Islet of Langerhans (tissue), 1 donor: Measurements from ENCODE around the gene ASNSD1.

ENCODE experiments used
- FAIRE-seq: peaks from one replicate; lab custom pipeline; 2011; peaks lifted over from hg19 to GRCh38; lab: Jason Lieb, UNC

Gene ASNSD1

DNA sequence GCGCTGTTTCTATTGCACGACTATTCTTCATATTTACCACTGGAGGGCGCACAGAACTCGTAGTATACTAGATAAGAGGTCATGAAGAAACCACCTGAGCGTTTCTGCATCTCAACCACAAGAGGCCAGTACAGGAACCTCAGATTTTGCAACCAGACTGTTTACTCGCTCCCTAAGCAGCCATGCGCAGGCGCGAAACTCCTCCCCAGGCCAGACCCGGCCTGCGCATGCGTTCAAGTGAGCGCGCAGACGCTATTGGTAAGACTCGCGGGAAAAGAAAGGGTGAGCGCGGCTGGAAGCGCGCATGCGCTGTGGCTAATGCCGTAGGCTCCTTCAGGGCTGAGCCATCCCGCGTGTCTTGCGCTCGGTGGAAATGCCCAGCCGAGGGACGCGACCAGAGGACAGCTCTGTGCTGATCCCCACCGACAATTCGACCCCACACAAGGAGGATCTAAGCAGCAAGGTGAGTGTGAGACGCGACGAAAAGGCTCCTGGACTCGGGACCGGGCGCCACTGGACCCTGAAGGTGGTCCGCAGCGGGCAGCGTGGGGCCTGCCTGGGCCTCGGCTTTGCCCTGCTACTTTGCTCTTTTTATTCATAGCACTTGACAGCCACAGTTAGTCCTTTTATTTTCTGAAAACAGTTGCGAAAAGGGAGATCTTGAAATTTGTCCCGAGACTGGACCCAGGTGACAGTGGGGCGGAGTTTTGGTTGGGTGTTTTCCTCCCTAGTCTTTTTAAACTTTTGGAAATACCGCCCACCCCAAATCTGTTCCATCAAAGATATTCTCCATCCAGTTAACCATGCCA lies at the start of gene ASNSD1:
Gene ASNSD1, plus strand, starts transcription at position 312 of the 809 bp plus-strand sequence. CDS start 4,674 bp downstream, outside the sequence.
- FAIRE-seq = peak; percentile 99

GRCh38 chr2:189613077-189613636 lies 48.1 kb upstream of the ASNSD1 start:
- FAIRE-seq = no peak

GRCh38 chr2:189613650-189614420 lies 47.4 kb upstream of the ASNSD1 start:
- no peak for FAIRE-seq

DNA sequence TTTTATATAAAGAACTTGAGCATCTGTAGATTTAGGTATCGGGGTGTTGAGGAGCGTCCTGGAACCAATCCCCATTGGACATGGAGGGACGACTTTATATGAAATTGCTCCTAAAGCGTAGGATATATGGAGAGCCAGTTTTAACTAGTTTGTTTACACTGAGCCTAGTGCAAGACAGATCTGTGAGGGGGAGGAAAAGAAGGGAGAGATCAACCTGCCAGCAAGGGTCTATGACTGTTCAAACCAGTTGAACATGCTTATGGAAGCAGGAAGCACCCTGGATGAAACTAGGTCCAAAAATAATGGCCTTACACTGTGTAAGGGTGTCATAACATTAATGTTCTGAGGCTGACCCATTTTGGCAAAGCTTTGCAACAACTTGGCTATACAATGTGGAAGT lies 46.7 kb upstream of the ASNSD1 start:
- FAIRE-seq = no peak

DNA sequence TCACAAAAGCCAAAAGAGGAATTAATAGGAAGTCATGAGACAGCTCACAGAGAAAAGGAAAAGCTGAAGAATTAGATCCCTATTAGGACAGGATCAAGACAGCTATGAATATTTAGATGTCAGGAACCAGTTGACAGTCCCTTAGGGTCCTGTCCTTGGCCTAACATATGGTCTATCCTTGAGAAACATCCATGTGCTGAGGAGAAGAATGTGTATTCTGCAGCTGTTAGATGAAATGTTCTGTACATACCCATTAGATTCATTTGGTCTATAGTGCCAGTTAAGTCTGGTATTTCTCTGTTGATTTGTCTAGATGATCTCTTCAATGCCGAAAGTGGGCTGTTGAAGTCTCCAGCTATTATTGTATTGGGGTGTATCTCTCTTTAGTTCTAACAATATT lies 43.1 kb upstream of the ASNSD1 start:
- no peak for FAIRE-seq

DNA sequence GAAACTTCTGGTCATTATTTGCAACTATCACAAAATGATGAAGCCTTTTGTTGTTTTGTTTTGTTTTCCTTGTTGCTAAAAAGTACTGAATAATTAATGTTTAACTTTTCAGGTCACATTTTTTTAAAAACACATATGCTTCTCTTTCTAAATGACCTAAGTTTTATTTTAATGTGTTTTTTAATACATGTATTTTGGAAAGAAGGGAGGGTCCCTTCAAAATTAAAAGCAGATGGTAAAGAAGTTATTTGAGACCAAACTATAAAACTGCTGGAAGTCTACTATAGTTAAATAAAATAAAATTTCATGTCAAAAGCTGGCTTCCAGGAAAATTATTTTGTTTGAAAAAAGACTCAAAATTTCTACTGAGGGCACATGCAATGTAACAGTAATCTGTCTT lies 39.5 kb upstream of the ASNSD1 start:
- FAIRE-seq = no peak

DNA sequence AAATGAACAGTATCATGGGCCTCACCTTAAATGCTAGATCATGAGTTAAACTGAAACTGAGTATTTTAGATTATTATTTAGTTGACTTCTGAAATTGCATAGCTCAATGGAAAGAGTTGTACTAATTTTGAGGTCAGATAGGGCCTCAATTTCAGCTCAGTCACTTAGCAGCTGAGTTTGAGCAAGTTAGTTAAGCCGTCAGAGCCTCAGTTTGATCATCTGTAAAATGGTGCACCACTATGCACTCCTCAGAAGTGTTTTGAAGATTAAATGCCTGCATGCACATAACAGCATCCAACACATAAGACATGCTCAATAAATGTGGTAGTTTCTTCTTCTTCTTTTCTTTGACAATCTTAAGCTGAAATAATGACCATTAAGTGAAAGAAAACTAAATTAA lies 38.2 kb upstream of the ASNSD1 start:
- FAIRE-seq = no peak

- FAIRE-seq = no peak
Observed at GRCh38 chr2:189624648-189625355, 36.5 kb upstream of the ASNSD1 start.

DNA sequence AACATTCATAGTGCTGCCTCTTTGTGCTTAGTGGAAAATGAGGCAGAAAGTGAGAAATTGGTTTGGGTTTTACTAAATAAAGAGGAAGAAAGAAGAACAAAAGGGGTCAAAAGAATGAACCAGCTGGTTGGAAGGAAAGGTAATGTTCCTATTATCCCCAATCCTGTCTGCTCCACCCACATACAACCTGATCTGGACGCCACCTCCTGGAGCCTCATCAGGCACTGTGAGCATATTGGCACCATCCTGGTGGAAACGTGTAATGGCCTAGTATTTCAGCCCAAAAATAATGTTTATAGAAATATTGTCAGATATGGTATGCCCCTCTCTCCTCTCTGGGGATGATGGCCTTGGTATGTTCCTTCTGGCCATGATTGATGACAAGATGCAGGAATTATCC lies 35.6 kb upstream of the ASNSD1 start:
- no peak for FAIRE-seq

DNA sequence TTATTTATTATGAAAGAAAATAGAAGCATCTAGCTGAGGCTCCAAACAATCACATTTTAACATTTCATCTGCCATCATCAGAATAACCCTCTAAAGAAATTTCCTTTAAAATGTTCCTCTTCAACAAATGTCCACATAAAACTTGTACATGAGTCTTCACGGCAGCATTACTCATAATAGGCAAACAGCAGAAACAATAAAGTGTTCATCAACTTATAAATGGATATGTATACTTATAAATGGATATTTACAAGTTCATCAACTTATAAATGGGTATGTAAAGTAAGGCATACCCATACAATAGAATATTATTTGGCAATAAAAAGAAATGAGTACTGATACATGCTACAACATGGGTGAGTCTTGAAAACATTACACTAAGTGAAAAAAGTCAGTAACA lies 33.5 kb upstream of the ASNSD1 start:
- no peak for FAIRE-seq

DNA sequence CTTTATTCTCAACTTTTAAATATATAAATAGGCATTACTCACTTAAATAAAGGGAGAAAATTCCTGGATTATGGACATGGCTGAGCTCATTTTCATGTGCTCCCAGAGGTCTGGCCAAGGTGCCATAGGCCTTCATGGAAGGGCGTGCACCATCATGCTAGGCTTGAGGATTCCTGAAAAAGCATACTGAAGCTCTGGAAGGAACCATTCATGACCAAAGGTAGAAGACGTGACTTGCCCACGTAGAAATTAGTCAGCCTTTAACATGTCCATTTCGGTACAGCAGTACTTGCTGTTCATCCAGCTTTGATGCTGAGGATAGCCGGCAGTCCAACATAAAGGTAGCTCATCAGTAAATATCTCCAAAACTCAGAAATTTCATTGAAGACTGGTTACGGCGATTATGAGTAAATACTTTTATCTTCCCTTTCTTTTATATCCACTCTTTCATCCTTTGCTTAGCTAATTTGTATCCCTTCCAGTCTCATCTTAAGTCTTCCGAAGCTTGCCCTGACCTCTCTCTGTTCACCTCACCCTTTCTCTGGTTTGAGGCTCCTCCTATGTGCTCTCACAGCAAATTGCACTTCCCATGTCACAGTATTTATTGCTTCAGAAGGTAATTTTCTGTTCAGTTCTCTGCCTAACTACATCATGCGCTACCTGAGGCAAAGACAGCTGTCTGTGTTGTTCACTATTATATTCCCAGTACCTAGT lies 32.3 kb upstream of the ASNSD1 start:
- no peak for FAIRE-seq

DNA sequence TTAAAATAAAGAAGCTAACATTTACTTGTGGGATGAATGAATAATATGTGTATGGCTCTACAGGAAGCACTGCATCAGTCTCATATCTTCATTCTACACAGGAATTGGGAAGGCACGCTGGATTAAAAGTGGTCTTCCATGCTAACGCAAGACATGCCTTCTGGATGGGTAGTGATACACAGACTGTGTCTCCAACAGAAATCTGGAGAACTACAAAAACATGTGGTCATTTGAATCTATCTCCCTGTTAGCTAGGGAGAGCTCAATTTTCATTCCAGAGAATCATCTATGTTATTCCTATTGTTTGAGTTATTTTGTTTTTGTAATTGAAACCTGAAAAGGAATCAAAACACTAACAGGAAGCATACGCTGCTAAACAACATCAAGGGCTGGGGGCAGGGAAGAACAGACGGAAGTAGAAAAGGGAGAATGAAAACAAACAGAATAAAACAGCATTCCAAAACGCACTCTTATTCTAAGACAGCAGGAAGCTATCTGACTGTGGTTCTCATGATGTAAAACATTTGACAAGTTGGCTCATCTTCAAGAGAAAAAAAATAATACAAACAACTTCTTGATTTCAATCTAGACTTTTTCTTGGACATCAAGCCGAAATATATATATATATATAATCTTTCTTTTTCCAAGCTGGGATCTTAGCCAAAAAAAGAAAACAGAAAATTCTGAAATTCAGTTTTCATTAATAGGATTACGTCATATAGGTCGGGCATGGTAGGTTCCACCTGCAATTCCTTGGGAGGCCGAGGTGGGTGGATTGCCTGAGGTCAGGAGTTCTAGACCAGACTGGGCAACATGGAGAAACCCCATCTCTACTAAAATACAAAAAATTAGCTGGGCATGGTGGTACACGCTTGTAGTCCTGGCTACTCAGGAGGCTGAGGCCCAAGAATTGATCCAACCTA lies 31.5 kb upstream of the ASNSD1 start:
- FAIRE-seq = no peak

DNA sequence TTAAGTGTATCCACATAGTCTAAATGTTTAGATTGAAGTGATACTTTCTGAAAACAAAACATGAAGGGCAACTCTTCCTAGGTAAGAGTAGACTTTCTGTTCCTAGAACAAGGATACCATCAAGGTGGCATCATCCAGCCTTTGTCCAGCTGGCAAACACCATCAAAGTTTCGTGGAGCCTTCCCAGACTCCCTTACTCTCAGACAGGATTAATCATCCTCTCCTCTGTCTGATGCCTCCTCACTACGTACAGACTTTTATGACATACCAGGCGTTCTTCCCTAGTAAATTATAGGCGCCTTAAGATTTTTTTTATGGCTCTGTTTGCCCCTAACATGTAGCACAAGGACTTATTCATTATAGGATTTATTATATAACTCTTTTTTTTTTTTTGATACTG lies 29.4 kb upstream of the ASNSD1 start:
- no peak for FAIRE-seq

DNA sequence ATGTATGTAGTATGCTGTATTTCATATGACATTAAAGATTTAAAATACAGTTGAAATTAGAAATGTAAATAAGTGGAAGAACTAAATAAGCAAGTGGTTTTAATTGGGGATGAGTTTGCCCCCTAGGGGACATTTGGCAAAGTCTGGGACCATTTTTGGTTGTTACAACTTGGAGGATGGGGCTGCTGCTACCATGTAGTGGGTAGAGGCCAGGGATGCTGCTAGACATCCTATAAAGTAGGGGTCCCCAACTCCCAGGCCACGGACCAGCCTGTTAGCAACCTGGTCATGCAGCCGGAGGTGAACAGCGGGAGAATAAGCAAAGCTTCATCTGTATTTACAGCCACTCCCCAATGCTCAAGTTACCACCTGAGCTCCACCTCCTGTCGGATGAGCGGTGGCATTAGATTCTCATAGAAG lies 27.9 kb upstream of the ASNSD1 start:
- no peak for FAIRE-seq

- no peak for FAIRE-seq
Observed at GRCh38 chr2:189635353-189635752, 25.9 kb upstream of the ASNSD1 start.

DNA sequence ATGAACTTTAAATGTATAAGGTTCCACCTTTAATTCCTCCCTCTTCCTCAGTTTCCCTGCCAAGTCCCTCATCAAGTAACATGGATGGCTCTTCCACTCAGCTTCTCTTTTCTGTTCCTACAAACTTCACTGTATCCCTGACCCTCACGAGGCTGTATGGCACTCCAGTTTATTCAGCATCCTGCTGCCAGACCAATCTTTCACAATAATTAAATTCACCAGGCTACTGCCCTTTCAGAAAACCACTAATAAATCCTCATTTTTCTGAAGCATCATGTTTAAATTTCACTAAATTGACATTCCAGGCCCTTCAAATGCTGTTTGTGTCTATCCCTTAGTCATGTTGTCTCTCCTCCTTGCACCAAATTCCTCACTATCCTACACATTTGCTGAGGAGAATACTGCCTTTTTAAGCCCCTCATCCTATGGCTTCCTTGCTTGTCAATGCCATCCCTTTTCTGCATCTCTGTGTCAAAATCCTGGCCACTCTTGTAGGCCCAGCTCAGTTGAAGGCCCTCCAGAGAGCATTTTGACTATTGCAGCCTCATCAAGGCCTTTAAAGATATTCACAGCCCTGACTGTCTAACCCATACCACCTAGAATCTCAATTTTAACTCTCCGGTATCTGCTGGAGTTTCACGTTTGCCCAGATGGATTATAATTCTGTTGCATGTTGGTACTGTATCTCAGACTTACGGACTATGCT lies 22.8 kb upstream of the ASNSD1 start:
- FAIRE-seq = no peak

DNA sequence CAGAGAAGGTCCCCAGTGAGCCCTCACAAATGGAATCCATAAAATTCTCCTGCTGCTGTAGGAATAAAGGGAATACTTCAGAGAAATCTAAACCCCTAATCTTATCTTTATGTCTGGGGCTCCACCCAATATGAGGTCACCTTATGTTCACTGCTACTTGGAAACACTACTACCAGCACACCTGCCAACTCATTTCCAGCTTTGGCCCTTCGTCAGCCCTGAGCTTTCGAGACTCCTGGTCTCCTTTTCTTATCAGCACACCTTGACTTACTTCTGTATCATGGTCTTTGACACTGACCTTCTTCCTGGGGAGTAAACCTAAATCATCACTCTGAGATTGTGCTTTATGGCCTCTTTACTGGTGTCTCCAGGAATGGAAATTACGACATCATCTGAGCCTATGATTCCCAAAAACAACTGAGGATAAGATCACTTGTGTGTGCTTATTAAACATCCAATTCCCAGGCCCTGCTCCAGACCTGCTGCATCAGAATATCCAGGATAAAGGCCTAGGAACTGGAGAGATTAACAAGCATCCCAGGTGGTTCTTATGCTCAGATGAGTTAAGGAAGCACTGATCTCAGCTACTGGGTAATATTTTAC lies 22.2 kb upstream of the ASNSD1 start:
- no peak for FAIRE-seq

GRCh38 chr2:189641002-189641401 lies 20.3 kb upstream of the ASNSD1 start:
- FAIRE-seq = no peak

- FAIRE-seq = no peak
Observed at GRCh38 chr2:189641590-189641989, 19.7 kb upstream of the ASNSD1 start.

DNA sequence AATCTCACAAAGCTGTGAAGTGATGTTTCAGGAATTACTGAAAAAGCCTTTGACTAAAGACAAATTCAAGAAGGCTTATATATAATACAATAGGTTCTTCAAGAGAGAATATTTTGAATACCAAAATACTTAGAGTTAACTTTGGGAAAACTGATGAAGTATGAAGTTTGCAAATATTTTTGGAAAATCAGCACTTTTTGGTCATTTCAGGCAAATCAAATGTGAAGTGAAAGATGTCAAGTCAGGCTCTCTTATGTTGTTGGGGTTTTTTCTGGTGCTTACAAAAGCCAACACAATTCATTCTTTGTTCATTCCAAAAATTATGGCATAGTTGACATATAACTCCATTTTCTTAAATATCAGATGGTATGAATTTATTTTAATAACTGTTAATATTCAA lies 14.7 kb upstream of the ASNSD1 start:
- FAIRE-seq = no peak
